ENCODE results near the gene SLC22A5.

SLC22A5 gene

DNA sequence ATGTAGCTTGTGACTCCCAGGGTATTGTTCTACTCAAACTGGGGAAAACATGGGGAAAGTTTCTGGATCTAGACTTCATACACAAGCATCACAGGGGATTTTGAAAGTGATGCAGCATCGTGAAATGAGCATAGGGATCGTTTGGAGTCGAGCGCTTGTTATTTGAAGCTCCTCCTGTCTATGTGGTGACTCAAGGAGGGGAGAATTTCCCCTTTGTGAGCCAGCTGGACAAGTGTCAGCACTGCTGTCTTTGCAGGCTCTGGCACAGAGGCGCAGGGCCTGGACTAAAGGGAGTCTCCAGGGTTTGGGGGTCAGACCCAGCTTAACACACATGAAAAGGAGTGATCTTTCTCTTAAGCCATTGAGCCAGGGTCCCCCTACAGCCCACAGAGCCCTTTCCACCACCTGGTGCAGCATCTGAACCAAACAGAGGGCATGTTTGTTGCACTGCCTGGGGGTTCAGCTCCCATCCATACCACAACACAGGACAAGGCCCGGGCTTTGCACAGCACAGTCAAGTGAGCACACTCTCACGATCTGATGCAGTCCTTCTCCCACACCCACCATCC is 70.1 kb downstream of the SLC22A5 start:
- TF ChIP-seq, protein P1, sequence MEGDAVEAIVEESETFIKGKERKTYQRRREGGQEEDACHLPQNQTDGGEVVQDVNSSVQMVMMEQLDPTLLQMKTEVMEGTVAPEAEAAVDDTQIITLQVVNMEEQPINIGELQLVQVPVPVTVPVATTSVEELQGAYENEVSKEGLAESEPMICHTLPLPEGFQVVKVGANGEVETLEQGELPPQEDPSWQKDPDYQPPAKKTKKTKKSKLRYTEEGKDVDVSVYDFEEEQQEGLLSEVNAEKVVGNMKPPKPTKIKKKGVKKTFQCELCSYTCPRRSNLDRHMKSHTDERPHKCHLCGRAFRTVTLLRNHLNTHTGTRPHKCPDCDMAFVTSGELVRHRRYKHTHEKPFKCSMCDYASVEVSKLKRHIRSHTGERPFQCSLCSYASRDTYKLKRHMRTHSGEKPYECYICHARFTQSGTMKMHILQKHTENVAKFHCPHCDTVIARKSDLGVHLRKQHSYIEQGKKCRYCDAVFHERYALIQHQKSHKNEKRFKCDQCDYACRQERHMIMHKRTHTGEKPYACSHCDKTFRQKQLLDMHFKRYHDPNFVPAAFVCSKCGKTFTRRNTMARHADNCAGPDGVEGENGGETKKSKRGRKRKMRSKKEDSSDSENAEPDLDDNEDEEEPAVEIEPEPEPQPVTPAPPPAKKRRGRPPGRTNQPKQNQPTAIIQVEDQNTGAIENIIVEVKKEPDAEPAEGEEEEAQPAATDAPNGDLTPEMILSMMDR (IDR thresholded peaks at IDR 0.05; ENCODE audit: unreplicated experiment in 3 of 3): no peak
- peak overlapping the region; percentile 40 to 74 (median 74) for H3K27ac Mint-ChIP-seq
- H3K9me3 Mint-ChIP-seq: no peaks in the 10 kb centered on the region
- H3K36me3 Mint-ChIP-seq (ENCODE audit: low read depth): no peaks in the 10 kb centered on the region
- H3K4me3 Mint-ChIP-seq: no peak overlapping the region
- H3K4me1 Mint-ChIP-seq: peaks cover 37% of the 10 kb centered on the region
- peaks cover 3% of the 10 kb centered on the region for H3K27me3 Mint-ChIP-seq (ENCODE audit: low read depth)

DNA sequence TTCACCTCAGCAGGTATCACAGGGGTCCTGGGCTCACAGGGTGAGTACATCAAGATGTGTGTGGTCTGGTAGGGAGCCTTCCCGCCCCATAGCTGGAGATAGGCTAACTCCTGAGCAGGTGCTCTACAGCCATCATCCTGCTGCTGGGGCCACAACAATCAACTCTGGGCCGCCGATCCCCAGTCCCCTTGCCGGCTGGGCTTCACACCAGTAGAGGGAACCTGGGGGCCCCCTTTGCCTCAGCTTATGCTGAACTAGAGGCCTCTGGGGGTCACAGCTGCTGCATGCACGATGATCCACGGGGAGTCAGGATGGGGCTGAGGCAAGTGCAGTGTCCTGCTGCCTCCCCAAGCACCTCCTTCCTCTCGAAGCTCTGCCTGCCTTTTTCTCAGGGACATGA is 74.6 kb downstream of the SLC22A5 start:
- H3K36me3 Mint-ChIP-seq (ENCODE audit: low read depth): no peaks in the 10 kb centered on the region
- H3K27ac Mint-ChIP-seq: no peak overlapping the region
- no peak overlapping the region for H3K4me3 Mint-ChIP-seq
- H3K9me3 Mint-ChIP-seq: no peaks in the 10 kb centered on the region
- TF ChIP-seq, protein P1 (IDR thresholded peaks at IDR 0.05; ENCODE audit: unreplicated experiment in 3 of 3): no peak
- no peaks in the 10 kb centered on the region for H3K27me3 Mint-ChIP-seq (ENCODE audit: low read depth)
- peaks cover 31% of the 10 kb centered on the region for H3K4me1 Mint-ChIP-seq

All from nephron (organoid).